HG02973 (cell line): ENCODE measurements around the gene MRPL37.
"Not testable (repeated sequence)": the region's sequence is repeated elsewhere in the genome, so short reads cannot be mapped to it uniquely, and the experiment has no call there.

Source experiments
- ATAC-seq: cut with Tn5 transposase; IDR thresholded peaks from one replicate; pipeline ENCODE4 v1.9.1; 2021; ENCODE audit warnings: moderate library complexity; ENCODE audit not compliant: unreplicated experiment

The MRPL37 gene

GRCh38 chr1:54199765-54200518, at the start of gene MRPL37, which contains the start of gene CYB5RL:
Gene MRPL37 (plus strand): TSS chr1:54200167. CDS start chr1:54200244, 77 bp downstream.
Gene CYB5RL (minus strand): TSS chr1:54200030. CDS start chr1:54195616, 4,414 bp downstream.
- ATAC-seq = peak; percentile 93

- ATAC-seq = no peak
Observed at GRCh38 chr1:54151013-54151412, 49.0 kb upstream of the MRPL37 start.

GRCh38 chr1:54152696-54153095, 47.3 kb upstream of the MRPL37 start, which contains the start of gene CDCP2:
Gene CDCP2 (minus strand): TSS chr1:54153000. CDS start chr1:54152922, 78 bp downstream.
- no peak for ATAC-seq

GRCh38 chr1:54153535-54154439, 46.2 kb upstream of the MRPL37 start:
- no peak for ATAC-seq

- no peak for ATAC-seq
Observed at GRCh38 chr1:54156201-54156600, 43.8 kb upstream of the MRPL37 start.

GRCh38 chr1:54156986-54157385, 43.0 kb upstream of the MRPL37 start:
- no peak for ATAC-seq

GRCh38 chr1:54157401-54157800, 42.6 kb upstream of the MRPL37 start:
- ATAC-seq = no peak

- no peak for ATAC-seq
Observed at GRCh38 chr1:54158071-54158470, 41.9 kb upstream of the MRPL37 start.

GRCh38 chr1:54159733-54160316, 40.1 kb upstream of the MRPL37 start:
- no peak for ATAC-seq

GRCh38 chr1:54160351-54160750, 39.6 kb upstream of the MRPL37 start:
- no peak for ATAC-seq

GRCh38 chr1:54161495-54162168, 38.3 kb upstream of the MRPL37 start:
- ATAC-seq = no peak

- no peak for ATAC-seq
Observed at GRCh38 chr1:54163051-54163450, 36.9 kb upstream of the MRPL37 start.

- no peak for ATAC-seq
Observed at GRCh38 chr1:54163573-54163972, 36.4 kb upstream of the MRPL37 start.

- no peak for ATAC-seq
Observed at GRCh38 chr1:54165146-54165545, 34.8 kb upstream of the MRPL37 start.

GRCh38 chr1:54166357-54166756, 33.6 kb upstream of the MRPL37 start:
- ATAC-seq = not testable (repeated sequence)

GRCh38 chr1:54167422-54168139, 32.4 kb upstream of the MRPL37 start:
- no peak for ATAC-seq

- no peak for ATAC-seq
Observed at GRCh38 chr1:54168206-54168965, 31.6 kb upstream of the MRPL37 start.

GRCh38 chr1:54169068-54169467, 30.9 kb upstream of the MRPL37 start:
- ATAC-seq = no peak

GRCh38 chr1:54171016-54171415, 29.0 kb upstream of the MRPL37 start:
- ATAC-seq = no peak
